Measurements from ENCODE around the gene VAMP4.

DNA sequence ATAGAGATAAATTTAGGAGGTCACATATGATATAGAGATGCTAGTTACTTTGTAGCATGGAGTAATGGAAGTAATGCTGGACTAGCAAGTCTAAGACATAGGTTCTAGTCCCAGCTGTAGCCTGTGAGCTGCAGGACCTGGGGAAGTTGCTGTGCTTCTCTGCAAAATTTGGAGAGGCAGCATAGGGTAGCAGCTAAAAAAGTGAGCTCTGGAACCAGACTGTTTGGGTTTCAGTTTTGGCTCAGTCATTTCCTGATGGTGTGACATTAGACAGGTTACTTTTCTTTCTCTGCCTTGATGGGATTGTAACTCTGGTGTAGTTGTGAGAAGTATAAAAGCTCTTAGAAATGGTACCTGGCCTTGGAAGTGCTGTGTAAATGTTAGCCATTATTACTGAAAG is 42.9 kb upstream of the VAMP4 start:
- TF ChIP-seq, protein P1, sequence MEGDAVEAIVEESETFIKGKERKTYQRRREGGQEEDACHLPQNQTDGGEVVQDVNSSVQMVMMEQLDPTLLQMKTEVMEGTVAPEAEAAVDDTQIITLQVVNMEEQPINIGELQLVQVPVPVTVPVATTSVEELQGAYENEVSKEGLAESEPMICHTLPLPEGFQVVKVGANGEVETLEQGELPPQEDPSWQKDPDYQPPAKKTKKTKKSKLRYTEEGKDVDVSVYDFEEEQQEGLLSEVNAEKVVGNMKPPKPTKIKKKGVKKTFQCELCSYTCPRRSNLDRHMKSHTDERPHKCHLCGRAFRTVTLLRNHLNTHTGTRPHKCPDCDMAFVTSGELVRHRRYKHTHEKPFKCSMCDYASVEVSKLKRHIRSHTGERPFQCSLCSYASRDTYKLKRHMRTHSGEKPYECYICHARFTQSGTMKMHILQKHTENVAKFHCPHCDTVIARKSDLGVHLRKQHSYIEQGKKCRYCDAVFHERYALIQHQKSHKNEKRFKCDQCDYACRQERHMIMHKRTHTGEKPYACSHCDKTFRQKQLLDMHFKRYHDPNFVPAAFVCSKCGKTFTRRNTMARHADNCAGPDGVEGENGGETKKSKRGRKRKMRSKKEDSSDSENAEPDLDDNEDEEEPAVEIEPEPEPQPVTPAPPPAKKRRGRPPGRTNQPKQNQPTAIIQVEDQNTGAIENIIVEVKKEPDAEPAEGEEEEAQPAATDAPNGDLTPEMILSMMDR (IDR thresholded peaks at IDR 0.05): no peak
- TF ChIP-seq POLR2AphosphoS5 (IDR thresholded peaks at IDR 0.05) (no peak), POLR2A (IDR thresholded peaks at IDR 0.05) (no peak)

Measured in stomach (tissue), 4 donors.